ENCODE results near the gene UFL1.

GRCh38 chr6:96537726-96538125, 16.1 kb downstream of the UFL1 start:
- TF ChIP-seq CTCF (conservative IDR thresholded peaks at IDR 0.05) (no peak), ZFX (IDR thresholded peaks at IDR 0.05) (no peak)
